ENCODE results near the gene ANP32A. TPM values are rescaled to one million over a fixed set of nuclear protein-coding genes. Genes with fewer than 3 reads are reported as not detected.

ANP32A gene
- total RNA-seq, 1 donor from 2014 or later = 114 TPM

DNA sequence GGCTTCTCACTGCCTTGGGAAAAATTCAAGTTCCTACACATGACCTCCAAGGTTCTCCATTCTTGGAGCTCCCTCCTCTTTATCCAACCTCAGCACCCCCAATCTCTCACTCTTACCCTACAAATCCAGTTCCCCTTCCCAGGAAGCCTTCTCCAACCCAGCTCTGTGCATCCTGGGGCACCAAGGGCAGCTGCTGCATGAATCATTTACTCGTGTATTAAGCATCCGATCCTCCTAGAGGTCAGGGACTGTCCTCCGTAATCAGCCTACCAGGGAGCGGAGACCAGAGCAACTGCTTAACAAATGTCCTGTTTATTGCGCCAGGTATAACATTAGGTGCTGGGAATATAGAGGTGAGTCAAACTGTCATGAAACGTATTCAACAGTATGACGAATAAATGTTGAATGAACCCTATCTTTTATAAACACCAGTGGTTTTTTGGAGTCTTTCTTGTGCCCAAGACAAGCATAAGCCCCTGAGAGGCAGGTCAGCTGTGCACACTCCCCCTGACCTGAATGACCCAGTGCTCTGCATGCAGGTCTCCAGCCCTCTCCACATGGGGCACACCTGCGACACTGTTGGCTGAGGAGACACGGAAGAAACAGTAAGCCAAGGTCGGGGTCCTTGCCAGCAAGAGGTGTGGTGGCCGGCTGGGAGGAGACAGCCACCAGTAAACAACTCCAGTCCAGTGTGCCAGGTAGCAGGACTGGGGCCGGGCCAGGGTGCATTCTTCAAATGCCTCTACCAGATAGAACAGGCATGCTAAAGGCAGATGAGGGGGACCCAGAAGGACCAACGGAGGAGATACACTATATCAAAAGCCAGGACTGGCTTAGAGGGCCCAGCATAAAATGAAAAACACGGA, 27.6 kb downstream of the ANP32A start:
- TF ChIP-seq, protein P1, sequence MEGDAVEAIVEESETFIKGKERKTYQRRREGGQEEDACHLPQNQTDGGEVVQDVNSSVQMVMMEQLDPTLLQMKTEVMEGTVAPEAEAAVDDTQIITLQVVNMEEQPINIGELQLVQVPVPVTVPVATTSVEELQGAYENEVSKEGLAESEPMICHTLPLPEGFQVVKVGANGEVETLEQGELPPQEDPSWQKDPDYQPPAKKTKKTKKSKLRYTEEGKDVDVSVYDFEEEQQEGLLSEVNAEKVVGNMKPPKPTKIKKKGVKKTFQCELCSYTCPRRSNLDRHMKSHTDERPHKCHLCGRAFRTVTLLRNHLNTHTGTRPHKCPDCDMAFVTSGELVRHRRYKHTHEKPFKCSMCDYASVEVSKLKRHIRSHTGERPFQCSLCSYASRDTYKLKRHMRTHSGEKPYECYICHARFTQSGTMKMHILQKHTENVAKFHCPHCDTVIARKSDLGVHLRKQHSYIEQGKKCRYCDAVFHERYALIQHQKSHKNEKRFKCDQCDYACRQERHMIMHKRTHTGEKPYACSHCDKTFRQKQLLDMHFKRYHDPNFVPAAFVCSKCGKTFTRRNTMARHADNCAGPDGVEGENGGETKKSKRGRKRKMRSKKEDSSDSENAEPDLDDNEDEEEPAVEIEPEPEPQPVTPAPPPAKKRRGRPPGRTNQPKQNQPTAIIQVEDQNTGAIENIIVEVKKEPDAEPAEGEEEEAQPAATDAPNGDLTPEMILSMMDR (IDR thresholded peaks at IDR 0.05) = no peak
- ATAC-seq (peak; percentile 69), DNase-seq (peak; percentile 84)
- Histone ChIP-seq H3K4me1 (peaks cover 96% of the 10 kb centered on the region), H3K4me3 (no peak overlapping the region), H3K9me3 (no peaks in the 10 kb centered on the region), H3K27ac (peak overlapping the region; percentile 75), H3K27me3 (no peaks in the 10 kb centered on the region), H3K36me3 (no peaks in the 10 kb centered on the region)
- intact Hi-C loops (cut with DNase I) = no loop called here

DNA sequence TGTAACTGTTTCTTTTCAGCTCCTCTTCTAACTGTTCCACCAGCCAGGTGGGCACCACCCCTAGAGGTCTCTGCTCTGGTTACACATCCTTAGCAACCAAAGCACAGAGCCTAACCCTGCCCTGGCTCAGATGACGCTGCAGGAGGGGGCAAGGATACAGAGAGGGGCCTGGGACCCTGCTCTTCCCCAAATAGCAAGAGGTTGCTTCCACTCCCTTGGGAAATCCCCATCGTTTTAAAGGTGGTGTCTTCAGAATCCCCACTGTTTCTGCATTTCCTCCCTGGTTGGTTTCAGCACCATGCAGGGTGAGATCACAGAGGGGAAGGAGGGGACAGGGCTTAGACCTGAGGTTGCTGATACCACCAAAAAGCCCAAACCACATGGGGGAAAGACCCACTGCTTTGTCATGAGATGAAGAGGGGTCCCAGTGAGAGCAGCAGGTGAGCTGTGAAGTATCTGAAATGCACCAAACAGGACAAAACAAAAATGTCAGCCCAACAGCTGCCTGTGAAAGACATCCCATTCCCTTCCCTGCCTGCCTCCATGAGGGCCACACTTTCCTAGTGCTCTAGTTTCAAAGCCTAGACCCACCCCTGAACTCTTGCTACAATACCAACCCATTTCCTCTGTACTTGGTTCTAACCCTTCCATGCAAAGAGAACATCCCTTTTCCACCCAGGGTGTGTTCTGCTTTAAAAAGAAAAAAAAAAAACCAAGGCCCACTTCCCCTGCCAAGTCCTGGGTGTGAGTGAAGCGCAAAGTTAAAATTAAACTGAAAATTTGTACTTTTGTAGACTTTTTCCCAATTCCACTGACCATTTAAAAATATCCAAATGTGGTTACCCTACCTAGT, 29.0 kb downstream of the ANP32A start:
- H3K9me3 ChIP-seq = no peaks in the 10 kb centered on the region
- H3K27me3 ChIP-seq = no peaks in the 10 kb centered on the region
- DNase-seq = no peak
- ATAC-seq = peak; percentile 12
- TF ChIP-seq, protein P1 (IDR thresholded peaks at IDR 0.05) = no peak
- peaks cover 8% of the 10 kb centered on the region for H3K36me3 ChIP-seq
- intact Hi-C loops (cut with DNase I) = no loop called here
- H3K27ac ChIP-seq = peak overlapping the region; percentile 61
- H3K4me1 ChIP-seq = peaks cover 88% of the 10 kb centered on the region
- H3K4me3 ChIP-seq = no peak overlapping the region

DNA sequence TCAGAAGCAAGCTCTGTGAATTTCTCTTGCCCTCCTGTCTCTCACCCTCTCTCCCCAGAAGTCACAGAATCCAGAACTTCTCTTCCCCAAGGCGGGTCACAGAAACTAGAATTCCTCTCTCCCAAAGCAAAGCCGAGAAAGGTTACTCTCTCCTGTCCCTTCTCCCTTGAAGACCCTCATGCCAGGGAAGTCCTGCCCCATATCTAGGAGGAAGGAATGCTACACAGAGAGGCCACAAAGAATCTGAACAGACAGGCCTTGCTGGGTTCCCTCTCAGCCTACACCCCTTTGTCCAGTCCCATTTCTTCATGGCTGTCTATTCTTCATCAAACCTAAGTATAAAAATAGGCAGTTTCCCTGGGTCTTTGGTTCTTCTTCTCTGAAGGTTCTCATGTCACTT, 29.8 kb downstream of the ANP32A start:
- Histone ChIP-seq H3K27me3 (no peaks in the 10 kb centered on the region), H3K36me3 (peaks cover 14% of the 10 kb centered on the region), H3K27ac (peak overlapping the region; percentile 71), H3K4me1 (peaks cover 81% of the 10 kb centered on the region), H3K9me3 (no peaks in the 10 kb centered on the region), H3K4me3 (no peak overlapping the region)
- TF ChIP-seq, protein P1 (IDR thresholded peaks at IDR 0.05) = no peak
- DNase-seq (no peak), ATAC-seq (no peak)
- intact Hi-C loops (cut with DNase I) = no loop called here

DNA sequence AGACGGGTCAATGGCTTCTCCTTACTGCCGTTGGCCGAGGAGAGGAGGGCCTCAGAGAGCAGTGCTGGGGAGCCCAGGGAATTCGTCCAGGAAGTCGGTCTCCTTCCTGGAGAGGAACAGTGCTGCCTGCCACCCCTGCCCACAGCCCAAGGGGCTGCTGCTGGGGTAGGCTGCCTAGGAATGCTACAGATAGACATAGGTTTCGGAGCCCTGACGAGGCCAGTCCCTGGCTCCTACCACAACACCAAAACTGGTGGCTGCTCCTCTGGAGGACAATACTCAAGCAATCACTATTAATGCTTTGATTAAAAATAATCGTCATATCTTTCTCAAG, 30.5 kb downstream of the ANP32A start:
- no peaks in the 10 kb centered on the region for H3K9me3 ChIP-seq
- TF ChIP-seq, protein P1 (IDR thresholded peaks at IDR 0.05) = no peak
- ATAC-seq (no peak), DNase-seq (no peak)
- H3K27ac ChIP-seq = peak overlapping the region; percentile 71
- no peaks in the 10 kb centered on the region for H3K27me3 ChIP-seq
- intact Hi-C loops (cut with DNase I) = no loop called here
- peaks cover 74% of the 10 kb centered on the region for H3K4me1 ChIP-seq
- H3K4me3 ChIP-seq = no peak overlapping the region
- H3K36me3 ChIP-seq = peaks cover 17% of the 10 kb centered on the region

DNA sequence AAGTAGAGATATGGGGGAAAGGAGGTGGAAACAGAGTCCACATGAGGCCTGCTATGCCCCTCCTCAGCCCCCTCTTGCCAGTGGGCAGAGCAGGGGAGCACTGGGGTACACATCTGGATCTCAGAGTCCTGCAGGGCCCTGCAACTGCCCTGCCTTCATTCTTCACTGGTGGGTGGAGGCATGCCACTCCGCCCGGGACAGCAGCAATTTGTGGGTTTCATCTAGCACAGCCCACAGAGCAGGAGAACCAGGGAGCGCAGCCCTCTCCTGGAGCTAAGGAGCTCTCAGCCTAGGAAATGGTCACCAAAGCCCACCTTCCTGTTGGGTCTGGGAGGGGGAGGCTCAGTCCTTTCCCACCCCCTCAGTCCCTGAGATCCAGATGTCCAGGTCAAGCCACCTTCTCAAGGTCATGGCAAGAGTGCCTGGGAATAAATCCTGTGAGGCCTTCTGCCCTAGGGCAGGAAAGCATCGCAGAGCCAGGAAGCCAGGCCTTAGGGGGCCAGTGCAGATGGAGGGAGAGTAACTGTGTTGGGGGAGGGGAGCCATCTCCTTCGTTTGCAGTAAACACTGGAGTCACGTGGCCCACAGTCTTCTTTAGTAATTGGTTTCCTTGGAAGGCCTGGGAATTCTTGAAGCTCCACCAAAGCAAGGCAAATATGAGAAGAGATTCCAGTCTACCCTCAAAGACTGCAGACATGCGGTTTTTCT, 31.0 kb downstream of the ANP32A start:
- H3K4me1 ChIP-seq = peaks cover 69% of the 10 kb centered on the region
- peak overlapping the region; percentile 71 for H3K27ac ChIP-seq
- H3K36me3 ChIP-seq = peaks cover 22% of the 10 kb centered on the region
- no peak overlapping the region for H3K4me3 ChIP-seq
- intact Hi-C loops (cut with DNase I) = no loop called here
- H3K27me3 ChIP-seq = no peaks in the 10 kb centered on the region
- TF ChIP-seq, protein P1 (IDR thresholded peaks at IDR 0.05) = no peak
- no peaks in the 10 kb centered on the region for H3K9me3 ChIP-seq
- ATAC-seq (no peak), DNase-seq (no peak)

All from upper lobe of right lung (tissue), 1 donor.